ENCODE results near the gene SOX5.
A peak's percentile ranks its signal among the peaks of the same experiment; 100 is the strongest.
"Not testable (repeated sequence)": the region's sequence is repeated elsewhere in the genome, so short reads cannot be mapped to it uniquely, and the experiment has no call there.

The SOX5 gene

GRCh38 chr12:23831739-23832138 is 117.7 kb downstream of the SOX5 start:
- no peak for FAIRE-seq

GRCh38 chr12:23830210-23830609 is 119.3 kb downstream of the SOX5 start:
- no peak for FAIRE-seq

GRCh38 chr12:23827353-23827752 is 122.1 kb downstream of the SOX5 start:
- FAIRE-seq: no peak

- FAIRE-seq: not testable (repeated sequence)
Measured at GRCh38 chr12:23825124-23825523, 124.3 kb downstream of the SOX5 start.

GRCh38 chr12:23824358-23824757 is 125.1 kb downstream of the SOX5 start:
- no peak for FAIRE-seq

- not testable (repeated sequence) for FAIRE-seq
Measured at GRCh38 chr12:23822883-23823282, 126.6 kb downstream of the SOX5 start.

GRCh38 chr12:23817345-23817744 is 132.1 kb downstream of the SOX5 start:
- no peak for FAIRE-seq

- FAIRE-seq: no peak
Measured at GRCh38 chr12:23816394-23816851, 133.0 kb downstream of the SOX5 start.

- FAIRE-seq: no peak
Measured at GRCh38 chr12:23815810-23816209, 133.7 kb downstream of the SOX5 start.

GRCh38 chr12:23813206-23813605 is 136.3 kb downstream of the SOX5 start:
- FAIRE-seq: peak; percentile 86

GRCh38 chr12:23810329-23810902 is 139.1 kb downstream of the SOX5 start:
- no peak for FAIRE-seq

- FAIRE-seq: no peak
Measured at GRCh38 chr12:23803540-23803939, 145.9 kb downstream of the SOX5 start.

- FAIRE-seq: no peak
Measured at GRCh38 chr12:23795494-23795893, 154.0 kb downstream of the SOX5 start.

- no peak for FAIRE-seq
Measured at GRCh38 chr12:23781118-23781517, 168.4 kb downstream of the SOX5 start.

- FAIRE-seq: no peak
Measured at GRCh38 chr12:23775208-23775607, 174.3 kb downstream of the SOX5 start.

GRCh38 chr12:23771240-23771949 is 178.1 kb downstream of the SOX5 start:
- FAIRE-seq: no peak

- no peak for FAIRE-seq
Measured at GRCh38 chr12:23770202-23770938, 179.1 kb downstream of the SOX5 start.

GRCh38 chr12:23767834-23768233 is 181.6 kb downstream of the SOX5 start:
- no peak for FAIRE-seq

- FAIRE-seq: no peak
Measured at GRCh38 chr12:23763724-23764123, 185.7 kb downstream of the SOX5 start.

- no peak for FAIRE-seq
Measured at GRCh38 chr12:23760495-23760894, 189.0 kb downstream of the SOX5 start.

- no peak for FAIRE-seq
Measured at GRCh38 chr12:23758608-23759007, 190.9 kb downstream of the SOX5 start.

- no peak for FAIRE-seq
Measured at GRCh38 chr12:23757541-23757962, 191.9 kb downstream of the SOX5 start.

- no peak for FAIRE-seq
Measured at GRCh38 chr12:23756416-23756815, 193.1 kb downstream of the SOX5 start.
